GM18502 (cell line): ENCODE data around the gene VAT1.
A peak's percentile ranks its signal among the peaks of the same experiment; 100 is the strongest.
"Not testable (repeated sequence)": the region's sequence is repeated elsewhere in the genome, so short reads cannot be mapped to it uniquely, and the experiment has no call there.

Experiments
- ATAC-seq: cut with Tn5 transposase; IDR thresholded peaks from one replicate; pipeline ENCODE4 v1.9.1; 2021; ENCODE audit warnings: mild to moderate bottlenecking; ENCODE audit not compliant: unreplicated experiment, poor library complexity

Gene VAT1

GRCh38 chr17:43011728-43012472 lies 10.3 kb downstream of the VAT1 start:
- no peak for ATAC-seq

GRCh38 chr17:43010667-43011308 lies 11.4 kb downstream of the VAT1 start:
- no peak for ATAC-seq

- peak; percentile 69 for ATAC-seq
Observed at GRCh38 chr17:43006639-43007551, 15.3 kb downstream of the VAT1 start, which contains the start of gene IFI35. TSS of gene IFI35 (plus strand) at chr17:43006784. CDS start at chr17:43006948, 164 bp downstream.

GRCh38 chr17:43003542-43004172 lies 18.5 kb downstream of the VAT1 start:
- ATAC-seq = no peak

GRCh38 chr17:43000894-43001293 lies 21.3 kb downstream of the VAT1 start:
- not testable (repeated sequence) for ATAC-seq

- ATAC-seq = no peak
Observed at GRCh38 chr17:42999003-42999525, 23.1 kb downstream of the VAT1 start.

- ATAC-seq = peak; percentile 88
Observed at GRCh38 chr17:42997984-42998938, 23.9 kb downstream of the VAT1 start, which contains the start of gene RPL27. TSS of gene RPL27 (plus strand) at chr17:42998419. CDS start at chr17:42998751, 332 bp downstream.

- no peak for ATAC-seq
Observed at GRCh38 chr17:42997390-42997983, 24.7 kb downstream of the VAT1 start.

GRCh38 chr17:42993913-42994312 lies 28.3 kb downstream of the VAT1 start:
- ATAC-seq = not testable (repeated sequence)

GRCh38 chr17:42992872-42993271 lies 29.3 kb downstream of the VAT1 start:
- ATAC-seq = no peak

GRCh38 chr17:42991471-42991870 lies 30.7 kb downstream of the VAT1 start:
- ATAC-seq = no peak

GRCh38 chr17:42989726-42990652 lies 32.2 kb downstream of the VAT1 start:
- ATAC-seq = no peak

GRCh38 chr17:42989141-42989540 lies 33.0 kb downstream of the VAT1 start:
- ATAC-seq = no peak

- ATAC-seq = no peak
Observed at GRCh38 chr17:42985225-42985624, 37.0 kb downstream of the VAT1 start.

- no peak for ATAC-seq
Observed at GRCh38 chr17:42982266-42982665, 39.9 kb downstream of the VAT1 start.

GRCh38 chr17:42980766-42981397 lies 41.3 kb downstream of the VAT1 start:
- ATAC-seq = peak; percentile 46

- ATAC-seq = peak; percentile 76
Observed at GRCh38 chr17:42980274-42980765, 41.9 kb downstream of the VAT1 start, which contains the start of gene RUNDC1. TSS of gene RUNDC1 (plus strand) at chr17:42980565. CDS start at chr17:42980577, 12 bp downstream.
